Transverse colon (tissue), 4 donors: ENCODE measurements around the gene ARRDC2. TPM values are rescaled to one million over a fixed set of nuclear protein-coding genes. Genes with fewer than 3 reads are reported as not detected.

Source experiments
- DNase-seq: peaks from one replicate; pipeline ENCODE4 v3.0.0-alpha.2; 2019
- H3K27ac ChIP-seq, 4 donors: fragments of 200-600 bp; sonication (generic); 2 replicates each; pipeline ENCODE4 v1.5.1; 2016 to 2018; ENCODE audit warnings: inconsistent platforms in 4 of 4
- H3K27me3 ChIP-seq: fragments of 200-600 bp; sonication (generic); 2 replicates; pipeline ENCODE4 v1.5.1; 2017; ENCODE audit warnings: inconsistent platforms
- H3K36me3 ChIP-seq, 4 donors: fragments of 200-600 bp; sonication (generic); 2 replicates each; pipeline ENCODE4 v1.5.1; 2017 to 2019; ENCODE audit warnings: inconsistent platforms in 4 of 4
- H3K4me1 ChIP-seq, 4 donors: fragments of 200-600 bp; sonication (generic); 2 replicates each; pipeline ENCODE4 v1.5.1; 2017 to 2020; ENCODE audit warnings: inconsistent platforms in 4 of 4
- H3K4me3 ChIP-seq, 4 donors: fragments of 200-600 bp; sonication (generic); 1 replicate in 1 of 4; 2 replicates in 3 of 4; pipeline versions ENCODE4 v1.5.1 to v1.6.1; 2017 to 2019; ENCODE audit warnings: inconsistent platforms in 4 of 4
- H3K9me3 ChIP-seq, 2 donors: fragments of 200-600 bp; sonication (generic); 2 replicates each; pipeline ENCODE4 v1.5.1; 2017 to 2019; ENCODE audit warnings: inconsistent platforms in 2 of 2
- EP300 ChIP-seq: sonication (generic); formaldehyde crosslinking; IDR thresholded peaks from one replicate; pipeline ENCODE4 v1.6.1; 2017; ENCODE audit warnings: antibody characterized with exemption, low read depth
- POLR2A ChIP-seq: fragments of 450-650 bp; IDR thresholded peaks from one replicate; pipeline ENCODE4 v1.6.1; 2016; ENCODE audit warnings: antibody characterized with exemption, mild to moderate bottlenecking, moderate library complexity
- POLR2AphosphoS5 ChIP-seq, 3 donors: sonication (generic); formaldehyde crosslinking; IDR thresholded peaks; one replicate each; pipeline ENCODE4 v1.6.1; 2016; ENCODE audit warnings: antibody characterized with exemption in 3 of 3
- WGBS, 2 donors: methylation state at CpG; one replicate each; pipeline ENCODE4 v1.1.5; 2018; ENCODE audit warnings: low coverage in 1 of 2; 5-methylcytosine and 5-hydroxymethylcytosine counted together
- in situ Hi-C, 4 donors: fragments of 200-750 bp; cut with MboI; loops; one replicate each; pipeline versions ENCODE4 v1.15.0 to v1.15.1; 2017; ENCODE audit warnings: low sequenced_read_pairs in 3 of 4, low pct_ligation_motif_present in 1 of 4, low pct_unique_long_range_greater_than_20kb in 1 of 4
- intact Hi-C: fragments of 100-400 bp; cut with DNase I; formaldehyde crosslinking; loops from one replicate; pipeline ENCODE4 v1.15.1; 2023; ENCODE audit warnings: low total_unique reads
- total RNA-seq, 4 donors: library from RNA; depleted of rRNA; stranded (reverse); fragments of >200 nt; gene quantifications; one replicate each; pipeline ENCODE4 v1.1.0, GENCODE V29; 2016
- TF ChIP-seq, protein P1 (sequence below), 5 experiments: fragments of 200-600 bp in 3 of 5; fragments of 450-650 bp in 2 of 5; sonication (generic) in 3 of 5; IDR thresholded peaks; 1 replicate in 2 of 5; 2 replicates in 3 of 5; pipeline ENCODE4 v1.5.1; 2016 to 2017; ENCODE audit warnings: antibody characterized with exemption in 5 of 5, inconsistent platforms in 3 of 5, mild to moderate bottlenecking in 2 of 5, moderate library complexity in 1 of 5

ARRDC2 gene
- 10 to 100 TPM; 28.9 to 69.6 (median 42.7) TPM for total RNA-seq

DNA sequence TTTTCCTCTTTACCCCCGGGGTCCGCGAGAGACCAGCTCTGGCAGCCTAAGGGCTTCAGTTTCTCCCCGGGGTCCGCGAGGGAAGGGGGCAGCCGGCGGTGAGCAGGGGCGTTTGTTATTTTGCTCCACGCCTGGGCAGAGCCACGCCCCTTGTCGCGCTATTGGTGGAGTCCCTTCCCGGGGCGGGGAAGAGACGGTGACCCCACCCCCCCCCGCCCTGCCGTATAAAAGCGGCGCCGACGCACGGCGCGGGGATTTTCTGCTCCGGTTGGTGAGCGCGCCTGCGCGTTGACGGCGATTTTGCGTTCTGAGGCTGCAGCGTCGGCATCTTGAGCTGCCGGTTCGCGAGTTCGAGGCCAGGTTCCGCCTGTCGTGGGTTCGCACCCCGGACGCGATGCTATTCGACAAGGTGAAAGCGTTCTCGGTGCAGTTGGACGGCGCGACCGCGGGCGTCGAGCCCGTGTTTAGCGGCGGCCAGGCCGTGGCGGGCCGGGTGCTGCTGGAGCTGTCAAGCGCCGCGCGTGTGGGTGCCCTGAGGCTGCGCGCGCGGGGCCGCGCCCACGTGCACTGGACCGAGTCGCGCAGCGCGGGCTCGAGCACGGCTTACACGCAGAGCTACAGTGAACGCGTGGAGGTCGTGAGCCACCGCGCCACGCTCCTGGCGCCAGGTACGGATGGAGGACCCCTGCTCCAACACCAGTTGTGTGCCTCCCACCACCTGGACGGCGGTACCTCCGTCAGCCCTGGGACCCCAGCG is at the start of gene ARRDC2:
TSS of gene ARRDC2 (plus strand) at position 254 of the 757 bp plus-strand sequence. CDS start at position 395, 141 bp downstream.
- TF ChIP-seq, protein P1, sequence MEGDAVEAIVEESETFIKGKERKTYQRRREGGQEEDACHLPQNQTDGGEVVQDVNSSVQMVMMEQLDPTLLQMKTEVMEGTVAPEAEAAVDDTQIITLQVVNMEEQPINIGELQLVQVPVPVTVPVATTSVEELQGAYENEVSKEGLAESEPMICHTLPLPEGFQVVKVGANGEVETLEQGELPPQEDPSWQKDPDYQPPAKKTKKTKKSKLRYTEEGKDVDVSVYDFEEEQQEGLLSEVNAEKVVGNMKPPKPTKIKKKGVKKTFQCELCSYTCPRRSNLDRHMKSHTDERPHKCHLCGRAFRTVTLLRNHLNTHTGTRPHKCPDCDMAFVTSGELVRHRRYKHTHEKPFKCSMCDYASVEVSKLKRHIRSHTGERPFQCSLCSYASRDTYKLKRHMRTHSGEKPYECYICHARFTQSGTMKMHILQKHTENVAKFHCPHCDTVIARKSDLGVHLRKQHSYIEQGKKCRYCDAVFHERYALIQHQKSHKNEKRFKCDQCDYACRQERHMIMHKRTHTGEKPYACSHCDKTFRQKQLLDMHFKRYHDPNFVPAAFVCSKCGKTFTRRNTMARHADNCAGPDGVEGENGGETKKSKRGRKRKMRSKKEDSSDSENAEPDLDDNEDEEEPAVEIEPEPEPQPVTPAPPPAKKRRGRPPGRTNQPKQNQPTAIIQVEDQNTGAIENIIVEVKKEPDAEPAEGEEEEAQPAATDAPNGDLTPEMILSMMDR (IDR thresholded peaks at IDR 0.05) = no peak
- peak; percentile 45 for TF ChIP-seq POLR2A
- TF ChIP-seq POLR2AphosphoS5 (IDR thresholded peaks at IDR 0.05) = peak; percentile 78 to 80 (median 80)
- H3K36me3 ChIP-seq = peaks cover 0 to 29% (median 14%) of the 10 kb centered on the region in 4 donors
- intact Hi-C loops = loop anchor here (2.0 kb wide), 1 partner anchor 51 kb away; no protein-coding TSS in a partner anchor
- peak; percentile 91 for DNase-seq
- peak within 1 kb of the TSS; percentile 80 to 89 (median 86) for H3K27ac ChIP-seq
- peaks cover 0 to 23% (median 14%) of the 10 kb centered on the region in 4 donors for H3K4me1 ChIP-seq
- 35% methylated on average over 91 of the region's 92 CpGs; no CpG with 5 or more reads in 1 of the 2 donors for WGBS, 2 donors
- in situ Hi-C loops = loop anchor here in 2 of 4 donors (5.0 to 10.0 kb wide), 2 partner anchors 47 to 49 kb away; no protein-coding TSS in a partner anchor
- peak within 1 kb of the TSS; percentile 32 to 52 (median 40) for H3K4me3 ChIP-seq
- no peaks in the 10 kb centered on the region for H3K27me3 ChIP-seq
- H3K9me3 ChIP-seq = no peaks in the 10 kb centered on the region

DNA sequence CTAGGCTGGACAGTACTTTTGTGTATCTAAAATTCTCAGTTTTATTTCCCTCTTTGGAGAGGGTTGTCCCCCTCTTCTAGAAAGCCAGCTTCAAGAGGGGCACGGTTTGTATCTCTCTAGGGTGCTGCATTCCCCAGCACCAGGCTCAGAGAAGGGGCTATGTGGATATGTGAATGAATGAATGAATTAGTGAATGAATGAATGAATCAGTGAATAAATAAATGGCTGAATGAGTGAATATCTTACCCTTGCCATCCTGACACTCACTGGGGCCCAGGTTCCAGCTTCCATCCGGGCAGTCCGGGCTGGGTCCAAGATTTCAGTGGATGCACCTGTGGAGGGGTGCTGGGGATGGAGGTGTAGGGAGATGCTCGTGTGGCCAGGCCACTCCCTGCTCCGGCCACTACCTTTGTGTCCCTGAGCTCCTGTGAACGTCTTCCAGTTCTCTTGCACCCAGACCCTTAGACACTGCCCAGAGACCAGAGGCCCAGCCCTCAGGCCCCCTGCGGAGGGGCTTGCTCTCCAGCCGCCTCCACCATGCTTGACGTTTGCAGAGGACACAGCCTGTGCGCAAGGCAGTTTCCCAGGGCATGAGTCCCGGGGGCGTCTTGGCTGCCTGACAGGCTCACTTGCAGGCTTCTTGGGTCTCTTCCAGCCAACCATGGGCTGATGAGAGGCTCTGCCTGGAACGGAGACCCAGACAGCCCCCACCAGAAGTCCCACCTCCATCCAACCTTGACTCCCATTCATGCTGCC is 43.9 kb upstream of the ARRDC2 start:
- no peak overlapping the region for H3K27ac ChIP-seq
- H3K4me1 ChIP-seq = no peaks in the 10 kb centered on the region
- 65% methylated on average over 13 of the region's 13 CpGs; no CpG with 5 or more reads in 1 of the 2 donors for WGBS, 2 donors
- no peaks in the 10 kb centered on the region for H3K36me3 ChIP-seq
- in situ Hi-C loops = no loop called here
- no peaks in the 10 kb centered on the region for H3K9me3 ChIP-seq
- no peak overlapping the region for H3K4me3 ChIP-seq
- TF ChIP-seq EP300 = no peak
- H3K27me3 ChIP-seq = peaks cover 53% of the 10 kb centered on the region
- intact Hi-C loops = no loop called here
- no peak for DNase-seq

DNA sequence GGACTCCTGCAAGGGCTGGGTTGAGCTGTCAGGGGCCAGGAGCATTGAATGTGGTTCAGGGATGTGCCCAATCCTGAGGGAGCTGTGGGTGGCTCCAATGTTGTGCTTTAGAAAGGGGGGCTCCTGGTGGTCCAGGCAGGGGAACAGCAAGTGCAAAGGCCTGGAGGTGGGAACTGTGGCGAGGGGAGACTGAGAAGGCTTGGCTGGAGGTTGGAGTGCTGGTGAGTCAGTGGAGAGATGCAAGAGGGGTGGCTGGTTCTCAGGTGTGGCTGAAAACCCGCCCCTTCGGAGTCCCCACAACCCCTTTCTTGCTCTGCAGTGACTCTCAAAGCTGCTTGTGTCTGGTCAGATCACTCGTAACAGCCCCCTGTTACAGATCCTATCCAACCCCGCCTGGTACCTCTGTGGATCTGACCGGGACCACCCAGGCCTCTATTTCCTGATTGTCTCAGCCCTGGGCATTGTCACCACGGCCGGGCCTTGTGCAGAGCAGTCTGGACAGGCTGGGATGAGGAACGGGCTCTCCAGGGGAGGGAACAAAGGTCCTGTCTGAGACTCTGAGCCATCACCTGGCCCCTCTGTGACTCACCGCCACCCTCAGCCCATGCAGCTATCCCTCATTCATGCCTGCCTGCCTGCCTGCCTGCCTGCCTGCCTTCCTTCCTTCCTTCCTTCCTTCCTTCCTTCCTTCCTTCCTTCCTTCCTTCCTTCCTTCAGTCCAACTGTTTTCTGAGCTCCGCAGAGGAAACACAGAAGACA is 42.4 kb upstream of the ARRDC2 start:
- WGBS, 2 donors = 67% methylated on average over 1 to 11 of the region's 11 CpGs
- no peak for TF ChIP-seq POLR2A
- TF ChIP-seq, protein P1 (IDR thresholded peaks at IDR 0.05) = no peak
- no peak for TF ChIP-seq POLR2AphosphoS5 (IDR thresholded peaks at IDR 0.05)
- no peak for TF ChIP-seq EP300
- no peak overlapping the region for H3K27ac ChIP-seq
- no peak for DNase-seq
- H3K9me3 ChIP-seq = no peaks in the 10 kb centered on the region
- H3K27me3 ChIP-seq = peaks cover 50% of the 10 kb centered on the region
- no peak overlapping the region for H3K4me3 ChIP-seq
- in situ Hi-C loops (no loop called here), intact Hi-C loops (no loop called here)
- no peaks in the 10 kb centered on the region for H3K4me1 ChIP-seq
- H3K36me3 ChIP-seq = no peaks in the 10 kb centered on the region

DNA sequence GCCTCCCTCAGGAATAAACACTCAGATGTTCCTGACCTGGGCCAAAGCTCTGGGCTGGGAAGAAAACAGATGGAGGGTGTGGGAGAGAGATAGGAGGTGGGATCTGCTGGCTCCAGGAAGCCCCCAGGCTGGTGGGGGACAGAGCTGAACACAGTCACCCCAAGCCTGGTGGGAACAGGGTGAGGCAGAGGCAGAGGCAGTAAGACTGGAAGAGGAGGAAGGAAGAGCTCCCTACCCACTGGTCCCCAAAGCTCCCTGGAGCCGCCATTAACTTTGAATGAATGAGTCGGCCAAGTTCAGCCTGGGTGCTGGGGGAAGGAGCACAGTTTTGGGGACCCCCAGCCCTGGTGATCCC is 41.9 kb upstream of the ARRDC2 start:
- in situ Hi-C loops (no loop called here), intact Hi-C loops (no loop called here)
- Histone ChIP-seq H3K27me3 (peaks cover 50% of the 10 kb centered on the region), H3K4me1 (no peaks in the 10 kb centered on the region), H3K9me3 (no peaks in the 10 kb centered on the region), H3K36me3 (no peaks in the 10 kb centered on the region), H3K27ac (no peak overlapping the region), H3K4me3 (no peak overlapping the region)
- WGBS, 2 donors = 57% methylated on average over 2 of the region's 2 CpGs; no CpG with 5 or more reads in 1 of the 2 donors
- no peak for DNase-seq
- TF ChIP-seq EP300 (no peak), POLR2A (no peak), POLR2AphosphoS5 (IDR thresholded peaks at IDR 0.05) (no peak)
- TF ChIP-seq, protein P1 (IDR thresholded peaks at IDR 0.05) = no peak
